ENCODE results near the gene SIGLEC8. TPM values are rescaled to one million over a fixed set of nuclear protein-coding genes. Genes with fewer than 3 reads are reported as not detected.

The SIGLEC8 gene
- total and polyA plus RNA-seq, 2 of the 8 experiments (the other 6 are each of a cell fraction or from before 2014, with no cell fraction given): not detected

DNA sequence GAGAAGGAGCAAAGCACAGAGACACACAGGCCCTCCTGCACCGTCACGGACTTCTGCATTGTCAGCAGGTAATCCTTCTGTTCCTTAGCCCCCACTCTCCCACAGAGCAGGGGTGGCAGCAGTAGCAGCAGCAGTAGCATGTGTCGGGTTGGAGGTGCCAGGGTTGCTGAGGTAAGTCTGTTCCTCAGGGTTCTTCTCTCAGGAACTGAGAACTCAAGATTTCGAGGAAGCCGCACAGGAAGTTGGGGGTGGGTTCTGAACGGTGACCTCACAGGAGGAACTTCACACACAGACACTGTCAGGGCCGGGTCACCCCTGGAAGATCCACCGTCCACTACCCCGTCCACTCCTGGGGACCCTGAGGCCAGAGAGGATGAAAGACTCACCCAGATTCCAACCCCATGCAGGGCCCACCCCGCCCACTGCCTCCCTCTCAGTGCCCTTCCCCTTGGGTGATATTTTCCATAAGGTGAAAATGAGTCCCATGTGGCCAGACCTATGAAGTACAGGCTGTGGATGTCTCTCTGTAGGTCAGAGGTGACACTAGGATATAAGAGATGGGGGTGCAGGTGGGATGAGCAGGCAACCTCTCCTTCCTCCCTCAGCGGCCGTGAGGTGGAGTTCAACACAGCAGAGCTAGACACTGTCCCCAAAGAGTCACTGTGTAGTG is 43.5 kb upstream of the SIGLEC8 start, which contains the start of gene SIGLEC12:
SIGLEC12 (minus strand) TSS at position 207 of the 670 bp plus-strand sequence; CDS start at position 140, 67 bp downstream.
- no peak within 1 kb of the TSS for H2AFZ ChIP-seq (ENCODE audit: low read length)
- FAIRE-seq (no peak), DNase-seq (ENCODE audit: low read depth in 1 of 2, low spot score in 2 of 2) (no peak)
- no peak within 1 kb of the TSS for H3K4ac ChIP-seq (replicated peaks; ENCODE audit: insufficient read length, low read depth, low read length)
- no peak within 1 kb of the TSS for H3K4me3 ChIP-seq (ENCODE audit: extremely low read depth in 1 of 4, insufficient read depth in 2 of 4, low read depth in 3 of 4, low read length in 4 of 4)
- no peak within 1 kb of the TSS for H2BK20ac ChIP-seq (ENCODE audit: low read length)
- H3K27me3 ChIP-seq (replicated peaks in 1 of 4; ENCODE audit: control insufficient read depth in 3 of 4, extremely low read depth in 1 of 4, insufficient read depth in 3 of 4, low read length in 3 of 4): no peaks in the 10 kb centered on the region
- POLR2A ChIA-PET (ENCODE audit: partially characterized antibody): no interaction called here
- no peaks in the 10 kb centered on the region for H3K79me1 ChIP-seq (ENCODE audit: low read depth, low read length)
- H2BK120ac ChIP-seq (replicated peaks; ENCODE audit: low read depth, low read length): no peak within 1 kb of the TSS
- 83% methylated on average over 10 of the region's 12 CpGs; no CpG with 5 or more reads in 1 of the 2 experiments for WGBS, 2 experiments (ENCODE audit: extremely low coverage in 1 of 2, insufficient coverage in 1 of 2, insufficient read length in 1 of 2, insufficient replicate concordance in 2 of 2, low coverage in 1 of 2, low lambda C conversion rate in 2 of 2, missing lambda C conversion rate in 1 of 2)
- H4K8ac ChIP-seq (ENCODE audit: extremely low read depth, insufficient read depth, low read length): no peak within 1 kb of the TSS
- CTCF ChIA-PET (ENCODE audit: partially characterized antibody): interaction anchor here (0.8 to 1.0 kb wide), 3 partner anchors 12 to 49 kb away, joined by 3 read pairs; no protein-coding TSS in a partner anchor
- no peaks in the 10 kb centered on the region for H3K79me2 ChIP-seq (ENCODE audit: control insufficient read depth in 1 of 2, insufficient read depth in 2 of 2, low read length in 2 of 2)
- no peak within 1 kb of the TSS for H4K91ac ChIP-seq (replicated peaks; ENCODE audit: insufficient read length, low read length)
- no peak within 1 kb of the TSS for H3K56ac ChIP-seq (replicated peaks; ENCODE audit: insufficient read length, low read depth, low read length)
- H4K20me1 ChIP-seq (replicated peaks in 1 of 2; ENCODE audit: control insufficient read depth in 1 of 2, insufficient read depth in 2 of 2, low read length in 2 of 2): no peaks in the 10 kb centered on the region
- no peak within 1 kb of the TSS for H3K4me2 ChIP-seq (ENCODE audit: insufficient read depth in 1 of 2, low read depth in 2 of 2, low read length in 2 of 2)
- no peak within 1 kb of the TSS for H4K5ac ChIP-seq (ENCODE audit: insufficient read length, low read depth, low read length)
- H2BK12ac ChIP-seq (ENCODE audit: low read depth, low read length): no peak within 1 kb of the TSS
- H3K23ac ChIP-seq (ENCODE audit: insufficient read length): no peak within 1 kb of the TSS
- H3K18ac ChIP-seq (ENCODE audit: extremely low read depth, low read length): no peak within 1 kb of the TSS
- H3K27ac ChIP-seq (ENCODE audit: low read depth, low read length): no peak within 1 kb of the TSS
- H2BK15ac ChIP-seq (ENCODE audit: low read length): no peak within 1 kb of the TSS
- H2AK5ac ChIP-seq (ENCODE audit: low read depth, low read length): no peak within 1 kb of the TSS
- H3K23me2 ChIP-seq (ENCODE audit: low read depth, low read length): no peaks in the 10 kb centered on the region
- H3K14ac ChIP-seq (ENCODE audit: insufficient read length): no peak within 1 kb of the TSS
- H2BK5ac ChIP-seq (ENCODE audit: low read depth, low read length): no peak within 1 kb of the TSS
- H3K4me1 ChIP-seq (replicated peaks in 1 of 4; ENCODE audit: control insufficient read depth in 3 of 4, insufficient read depth in 4 of 4, low read length in 3 of 4): no peaks in the 10 kb centered on the region
- H3K36me3 ChIP-seq (ENCODE audit: control insufficient read depth in 2 of 4, insufficient read depth in 4 of 4, low read length in 3 of 4): no peaks in the 10 kb centered on the region
- H3K9ac ChIP-seq (replicated peaks in 1 of 4; ENCODE audit: extremely low read depth in 1 of 4, low read depth in 3 of 4, low read length in 3 of 4): no peak within 1 kb of the TSS
- H3K9me3 ChIP-seq (ENCODE audit: insufficient read depth in 2 of 2, low read depth in 1 of 2, low read length in 1 of 2): peaks cover 68 to 88% of the 10 kb centered on the region in 2 experiments
- TF ChIP-seq SP1 (IDR thresholded peaks at IDR 0.05; ENCODE audit: low read depth, low read length) (no peak), RXRA (IDR thresholded peaks at IDR 0.05; ENCODE audit: insufficient read depth, low read depth, low read length) (no peak), EZH2 (IDR thresholded peaks at IDR 0.05; ENCODE audit: low read depth, low read length, severe bottlenecking) (no peak), KDM5A (IDR thresholded peaks at IDR 0.05; ENCODE audit: low read length) (no peak), SAP30 (IDR thresholded peaks at IDR 0.05; ENCODE audit: insufficient read depth, insufficient replicate concordance, low read length) (no peak), SUZ12 (IDR thresholded peaks at IDR 0.05; ENCODE audit: low read length) (no peak), RNF2 (IDR thresholded peaks at IDR 0.05; ENCODE audit: borderline replicate concordance, low read depth, low read length, missing control alignments, poor library complexity, severe bottlenecking) (no peak), RFX5 (IDR thresholded peaks at IDR 0.05; ENCODE audit: borderline replicate concordance, low read depth, low read length) (no peak), RBBP5 (IDR thresholded peaks at IDR 0.05; ENCODE audit: borderline replicate concordance, low read depth, low read length) (no peak)
- TF ChIP-seq, protein P1, sequence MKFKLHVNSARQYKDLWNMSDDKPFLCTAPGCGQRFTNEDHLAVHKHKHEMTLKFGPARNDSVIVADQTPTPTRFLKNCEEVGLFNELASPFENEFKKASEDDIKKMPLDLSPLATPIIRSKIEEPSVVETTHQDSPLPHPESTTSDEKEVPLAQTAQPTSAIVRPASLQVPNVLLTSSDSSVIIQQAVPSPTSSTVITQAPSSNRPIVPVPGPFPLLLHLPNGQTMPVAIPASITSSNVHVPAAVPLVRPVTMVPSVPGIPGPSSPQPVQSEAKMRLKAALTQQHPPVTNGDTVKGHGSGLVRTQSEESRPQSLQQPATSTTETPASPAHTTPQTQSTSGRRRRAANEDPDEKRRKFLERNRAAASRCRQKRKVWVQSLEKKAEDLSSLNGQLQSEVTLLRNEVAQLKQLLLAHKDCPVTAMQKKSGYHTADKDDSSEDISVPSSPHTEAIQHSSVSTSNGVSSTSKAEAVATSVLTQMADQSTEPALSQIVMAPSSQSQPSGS (IDR thresholded peaks at IDR 0.05; ENCODE audit: low read length): no peak

Measured in H1 (cell line).